ENCODE data around the gene PRAMEF20.
"Not testable (repeated sequence)": the region's sequence is repeated elsewhere in the genome, so short reads cannot be mapped to it uniquely, and the experiment has no call there.

PRAMEF20 gene

DNA sequence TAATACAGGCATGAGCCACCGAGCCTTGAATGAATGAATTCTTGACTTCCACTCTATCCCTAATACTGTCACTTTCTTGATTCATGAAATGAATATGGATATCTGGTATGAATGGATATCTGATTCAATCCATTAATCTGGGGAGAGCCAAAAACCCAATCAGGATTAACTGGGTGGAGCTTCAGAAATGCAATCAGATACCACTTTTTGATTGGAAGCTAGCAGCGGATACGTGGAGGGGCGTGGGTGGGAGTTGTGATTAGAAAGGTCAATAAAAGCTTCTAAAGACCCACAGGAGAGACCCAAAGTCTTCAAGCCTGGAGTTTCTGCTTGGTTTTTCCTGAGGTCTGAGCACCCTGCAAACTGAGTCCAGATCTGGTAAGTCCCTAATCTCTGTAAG lies at the start of gene PRAMEF20:
PRAMEF20 (plus strand) TSS at position 301 of the 400 bp plus-strand sequence. CDS start 5,905 bp downstream, outside the sequence.
- not testable (repeated sequence) for H3K9me3 Mint-ChIP-seq; H3K4me3 Mint-ChIP-seq; H3K27me3 Mint-ChIP-seq; H3K4me1 Mint-ChIP-seq (ENCODE audit: low read depth); H3K36me3 Mint-ChIP-seq (ENCODE audit: low read depth); H3K27ac Mint-ChIP-seq

- H3K36me3 Mint-ChIP-seq (ENCODE audit: low read depth); H3K9me3 Mint-ChIP-seq; H3K27me3 Mint-ChIP-seq; H3K27ac Mint-ChIP-seq; H3K4me1 Mint-ChIP-seq (ENCODE audit: low read depth); H3K4me3 Mint-ChIP-seq: not testable (repeated sequence)
Measured at GRCh38 chr1:13362364-13362763, 47.9 kb upstream of the PRAMEF20 start.

- H3K27me3 Mint-ChIP-seq; H3K4me1 Mint-ChIP-seq (ENCODE audit: low read depth); H3K4me3 Mint-ChIP-seq; H3K27ac Mint-ChIP-seq; H3K36me3 Mint-ChIP-seq (ENCODE audit: low read depth); H3K9me3 Mint-ChIP-seq: not testable (repeated sequence)
Measured at GRCh38 chr1:13364928-13365327, 45.3 kb upstream of the PRAMEF20 start.

GRCh38 chr1:13366536-13366935 lies 43.7 kb upstream of the PRAMEF20 start:
- H3K4me3 Mint-ChIP-seq; H3K9me3 Mint-ChIP-seq; H3K27me3 Mint-ChIP-seq; H3K36me3 Mint-ChIP-seq (ENCODE audit: low read depth); H3K27ac Mint-ChIP-seq; H3K4me1 Mint-ChIP-seq (ENCODE audit: low read depth): not testable (repeated sequence)

- not testable (repeated sequence) for H3K4me1 Mint-ChIP-seq (ENCODE audit: low read depth); H3K4me3 Mint-ChIP-seq; H3K27ac Mint-ChIP-seq; H3K9me3 Mint-ChIP-seq; H3K27me3 Mint-ChIP-seq; H3K36me3 Mint-ChIP-seq (ENCODE audit: low read depth)
Measured at GRCh38 chr1:13368544-13368943, 41.7 kb upstream of the PRAMEF20 start.

DNA sequence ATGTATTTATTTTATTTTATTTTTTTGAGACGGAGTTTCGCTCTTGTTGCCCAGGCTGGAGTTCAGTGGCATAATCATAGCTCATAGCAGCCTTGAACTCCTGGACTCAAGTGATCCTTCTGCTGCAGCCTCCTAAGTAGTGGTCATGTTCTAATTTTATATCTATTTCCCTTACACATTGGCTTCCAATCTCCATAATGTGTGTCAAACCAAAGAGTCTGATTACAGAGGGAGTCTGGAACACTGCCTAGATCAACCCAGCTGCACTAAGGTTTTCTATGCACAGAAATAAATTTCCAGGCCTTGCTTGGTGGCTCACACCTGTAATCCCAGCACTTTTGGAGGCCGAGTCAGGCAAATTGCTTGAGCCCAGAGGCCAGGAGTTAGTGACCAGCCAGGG lies 31.3 kb upstream of the PRAMEF20 start:
- not testable (repeated sequence) for H3K9me3 Mint-ChIP-seq; H3K27me3 Mint-ChIP-seq; H3K4me3 Mint-ChIP-seq; H3K27ac Mint-ChIP-seq; H3K4me1 Mint-ChIP-seq (ENCODE audit: low read depth); H3K36me3 Mint-ChIP-seq (ENCODE audit: low read depth)

GRCh38 chr1:13380380-13380779 lies 29.9 kb upstream of the PRAMEF20 start:
- H3K4me1 Mint-ChIP-seq (ENCODE audit: low read depth); H3K27ac Mint-ChIP-seq; H3K36me3 Mint-ChIP-seq (ENCODE audit: low read depth); H3K27me3 Mint-ChIP-seq; H3K4me3 Mint-ChIP-seq; H3K9me3 Mint-ChIP-seq: not testable (repeated sequence)

DNA sequence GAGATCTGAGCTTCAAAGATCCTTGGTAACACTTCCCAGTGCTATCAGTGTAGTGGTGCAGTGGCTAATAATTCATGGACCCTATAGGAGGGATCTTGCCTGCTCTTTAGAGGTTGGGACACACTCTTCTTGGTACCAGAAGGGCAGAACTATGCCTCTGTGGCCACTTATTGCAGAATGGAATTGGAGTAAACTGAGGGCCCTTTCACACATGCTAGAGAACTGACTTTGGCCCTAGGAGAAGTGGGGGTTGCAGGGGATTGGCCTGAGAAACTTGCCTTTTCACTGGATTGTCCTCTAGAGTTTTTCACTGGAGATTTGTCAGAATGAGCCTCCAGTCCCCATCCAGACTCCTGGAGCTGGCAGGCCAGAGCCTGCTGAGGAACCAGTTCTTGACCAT lies 20.9 kb upstream of the PRAMEF20 start, which contains the start of gene PRAMEF17:
PRAMEF17 (plus strand) TSS at position 301 of the 400 bp plus-strand sequence; CDS start at position 327, 26 bp downstream.
- H3K36me3 Mint-ChIP-seq (ENCODE audit: low read depth); H3K9me3 Mint-ChIP-seq; H3K27me3 Mint-ChIP-seq; H3K27ac Mint-ChIP-seq; H3K4me3 Mint-ChIP-seq; H3K4me1 Mint-ChIP-seq (ENCODE audit: low read depth): not testable (repeated sequence)

- H3K27me3 Mint-ChIP-seq; H3K9me3 Mint-ChIP-seq; H3K36me3 Mint-ChIP-seq (ENCODE audit: low read depth); H3K4me3 Mint-ChIP-seq; H3K27ac Mint-ChIP-seq; H3K4me1 Mint-ChIP-seq (ENCODE audit: low read depth): not testable (repeated sequence)
Measured at GRCh38 chr1:13393004-13393403, 17.2 kb upstream of the PRAMEF20 start.

- not testable (repeated sequence) for H3K36me3 Mint-ChIP-seq (ENCODE audit: low read depth); H3K27ac Mint-ChIP-seq; H3K4me3 Mint-ChIP-seq; H3K4me1 Mint-ChIP-seq (ENCODE audit: low read depth); H3K9me3 Mint-ChIP-seq; H3K27me3 Mint-ChIP-seq
Measured at GRCh38 chr1:13394761-13395160, 15.5 kb upstream of the PRAMEF20 start.

- H3K4me3 Mint-ChIP-seq; H3K4me1 Mint-ChIP-seq (ENCODE audit: low read depth); H3K9me3 Mint-ChIP-seq; H3K36me3 Mint-ChIP-seq (ENCODE audit: low read depth); H3K27ac Mint-ChIP-seq; H3K27me3 Mint-ChIP-seq: not testable (repeated sequence)
Measured at GRCh38 chr1:13395311-13395710, 14.9 kb upstream of the PRAMEF20 start.

GRCh38 chr1:13407811-13408210 lies 2.4 kb upstream of the PRAMEF20 start:
- H3K27me3 Mint-ChIP-seq = peaks cover 7% of the 10 kb centered on the region
- H3K36me3 Mint-ChIP-seq (ENCODE audit: low read depth) = no peaks in the 10 kb centered on the region
- no peak overlapping the region for H3K4me3 Mint-ChIP-seq
- no peak overlapping the region for H3K27ac Mint-ChIP-seq
- H3K9me3 Mint-ChIP-seq = no peaks in the 10 kb centered on the region
- H3K4me1 Mint-ChIP-seq (ENCODE audit: low read depth) = no peaks in the 10 kb centered on the region

DNA sequence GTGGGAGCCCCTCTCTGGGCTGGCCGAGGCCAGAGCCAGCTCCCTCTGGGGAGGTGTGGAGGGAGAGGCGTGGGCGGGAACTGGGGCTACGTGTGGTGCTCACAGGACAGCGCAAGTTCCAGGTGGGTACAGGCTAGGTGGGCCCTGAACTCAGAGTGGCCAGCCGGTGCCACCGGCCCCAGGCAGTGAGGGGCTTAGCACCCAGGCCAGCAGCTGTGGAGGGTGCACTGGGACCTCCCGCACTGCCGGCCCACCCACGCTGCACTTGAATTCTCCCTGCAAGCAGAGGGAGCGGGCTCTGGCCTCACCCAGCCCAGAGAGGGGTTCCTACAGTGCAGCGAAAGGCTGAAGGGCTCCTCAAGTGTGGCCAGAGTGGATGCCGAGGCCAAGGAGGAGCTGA lies 20.2 kb downstream of the PRAMEF20 start:
- H3K36me3 Mint-ChIP-seq (ENCODE audit: low read depth) = no peaks in the 10 kb centered on the region

DNA sequence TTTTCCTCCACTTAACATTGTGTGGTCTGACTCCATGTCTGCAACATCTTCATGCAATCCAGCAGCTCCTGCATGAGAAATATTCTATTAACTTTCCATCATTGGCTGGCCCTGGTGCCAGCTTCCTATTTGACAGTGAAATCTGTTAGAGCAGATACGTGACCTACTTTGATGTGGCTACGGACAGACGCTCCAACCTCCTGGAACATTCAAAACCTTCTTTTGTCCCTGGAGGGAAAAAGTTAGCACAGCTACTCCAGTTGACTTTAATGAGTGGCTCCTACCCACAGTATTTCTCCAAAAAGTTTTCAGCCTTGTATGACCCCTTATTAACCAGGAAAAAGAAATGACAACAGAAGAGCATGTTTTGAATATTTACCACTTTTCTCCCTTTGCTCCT lies 22.0 kb downstream of the PRAMEF20 start:
- no peak overlapping the region for H3K4me3 Mint-ChIP-seq
- no peaks in the 10 kb centered on the region for H3K9me3 Mint-ChIP-seq
- no peaks in the 10 kb centered on the region for H3K4me1 Mint-ChIP-seq (ENCODE audit: low read depth)
- H3K36me3 Mint-ChIP-seq (ENCODE audit: low read depth) = no peaks in the 10 kb centered on the region
- no peaks in the 10 kb centered on the region for H3K27me3 Mint-ChIP-seq
- no peak overlapping the region for H3K27ac Mint-ChIP-seq

More for the DNA sequence above, 20.2 kb downstream of the PRAMEF20 start:
- H3K27me3 Mint-ChIP-seq = no peaks in the 10 kb centered on the region
- no peak overlapping the region for H3K27ac Mint-ChIP-seq
- no peaks in the 10 kb centered on the region for H3K9me3 Mint-ChIP-seq
- H3K4me1 Mint-ChIP-seq (ENCODE audit: low read depth) = no peaks in the 10 kb centered on the region
- H3K4me3 Mint-ChIP-seq = no peak overlapping the region

DNA sequence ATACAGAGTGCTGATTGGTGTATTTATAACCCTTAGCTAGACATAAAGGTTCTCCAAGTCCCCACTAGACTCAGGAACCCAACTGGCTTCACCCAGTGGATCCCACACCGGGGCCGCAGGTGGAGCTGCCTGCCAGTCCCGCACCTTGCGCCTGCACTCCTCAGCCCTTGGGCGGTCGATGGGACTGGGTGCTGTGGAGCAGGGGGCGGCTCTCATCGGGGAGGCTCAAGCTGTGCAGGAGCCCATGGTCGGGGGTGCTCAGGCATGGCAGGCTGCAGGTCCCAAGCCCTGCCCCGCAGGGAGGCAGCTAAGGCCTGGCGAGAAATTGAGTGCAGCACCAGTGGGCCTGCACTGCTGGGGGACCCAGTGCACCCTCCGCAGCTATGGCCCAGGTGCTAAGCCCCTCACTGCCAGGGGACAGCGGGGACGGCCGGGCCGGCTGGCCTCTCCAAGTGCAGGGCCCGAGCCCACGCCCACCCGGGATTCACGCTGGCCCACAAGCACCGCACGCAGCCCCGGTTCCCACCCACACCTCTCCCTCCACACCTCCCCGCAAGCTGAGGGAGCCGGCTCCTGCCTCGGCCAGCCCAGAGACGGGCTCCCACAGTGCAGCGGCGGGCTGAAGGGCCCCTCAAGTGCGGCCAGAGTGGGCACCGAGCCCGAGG lies 23.6 kb downstream of the PRAMEF20 start:
- not testable (repeated sequence) for H3K36me3 Mint-ChIP-seq (ENCODE audit: low read depth); H3K27me3 Mint-ChIP-seq; H3K27ac Mint-ChIP-seq; H3K4me3 Mint-ChIP-seq; H3K4me1 Mint-ChIP-seq (ENCODE audit: low read depth); H3K9me3 Mint-ChIP-seq

- no peaks in the 10 kb centered on the region for H3K4me1 Mint-ChIP-seq (ENCODE audit: low read depth)
- H3K36me3 Mint-ChIP-seq (ENCODE audit: low read depth) = no peaks in the 10 kb centered on the region
- no peak overlapping the region for H3K27ac Mint-ChIP-seq
- H3K27me3 Mint-ChIP-seq = no peaks in the 10 kb centered on the region
- no peaks in the 10 kb centered on the region for H3K9me3 Mint-ChIP-seq
- no peak overlapping the region for H3K4me3 Mint-ChIP-seq
Measured at GRCh38 chr1:13435458-13435857, 25.2 kb downstream of the PRAMEF20 start.

All from stimulated activated naive CD8-positive, alpha-beta T cell treated with anti-CD3 and anti-CD28 coated beads, Interleukin-15, Interleukin-2, amounts not matched to agents 100 ng/mL and 50 ng/mL, for 24 hours (primary cell).